OCI-LY1 (cell line): ENCODE measurements around the gene DIAPH3.

Experiments
- H2AFZ ChIP-seq: fragments of 200-600 bp; sonication (generic), shearing (Covaris generic); 2 replicates; pipeline ENCODE4 v1.6.0; 2014; ENCODE audit warnings: antibody characterized with exemption, mild to moderate bottlenecking, low read length
- H3F3A ChIP-seq: fragments of 200-600 bp; sonication (generic), shearing (Covaris generic); 2 replicates; pipeline ENCODE4 v1.6.0; 2014; ENCODE audit warnings: mild to moderate bottlenecking, antibody characterized with exemption, low read length, moderate library complexity; ENCODE audit not compliant: insufficient read depth
- H3K27ac ChIP-seq: fragments of 200-600 bp; sonication (generic); 2 replicates; pipeline ENCODE4 v1.5.1; 2014; ENCODE audit warnings: low read length, mixed run types, mild to moderate bottlenecking, low read depth; ENCODE audit not compliant: poor library complexity, severe bottlenecking
- H3K27me3 ChIP-seq: fragments of 200-600 bp; sonication (generic); 2 replicates; pipeline ENCODE4 v1.6.0; 2014; ENCODE audit warnings: antibody characterized with exemption, mild to moderate bottlenecking, low read length, moderate library complexity; ENCODE audit not compliant: insufficient read depth
- H3K36me3 ChIP-seq: fragments of 200-600 bp; sonication (generic); 2 replicates; pipeline ENCODE4 v1.6.1; 2014; ENCODE audit warnings: mild to moderate bottlenecking, antibody characterized with exemption, low read length, moderate library complexity, mixed read lengths; ENCODE audit not compliant: insufficient read depth
- H3K4me1 ChIP-seq: fragments of 200-600 bp; sonication (generic); 2 replicates; pipeline ENCODE4 v1.5.1; 2014; ENCODE audit warnings: mild to moderate bottlenecking, low read length, moderate library complexity; ENCODE audit not compliant: insufficient read depth, severe bottlenecking
- H3K4me2 ChIP-seq: fragments of 200-600 bp; sonication (generic), shearing (Covaris generic); 2 replicates; pipeline ENCODE4 v1.6.1; 2014; ENCODE audit warnings: low read length
- H3K4me3 ChIP-seq: fragments of 200-600 bp; sonication (generic); 2 replicates; pipeline ENCODE4 v1.5.1; 2014; ENCODE audit warnings: low read length, low read depth, mild to moderate bottlenecking, mixed read lengths; ENCODE audit not compliant: poor library complexity, severe bottlenecking
- H3K79me2 ChIP-seq: fragments of 200-600 bp; shearing (Covaris generic); 2 replicates; pipeline ENCODE4 v1.6.1; 2016; ENCODE audit warnings: mixed run types, low read length, mixed read lengths; ENCODE audit not compliant: insufficient read depth
- H3K9ac ChIP-seq: fragments of 200-600 bp; sonication (generic), shearing (Covaris generic); 2 replicates; pipeline ENCODE4 v1.6.1; 2014; ENCODE audit warnings: mild to moderate bottlenecking, low read length, mixed read lengths
- H3K9me2 ChIP-seq: fragments of 200-600 bp; sonication (generic), shearing (Covaris generic); 2 replicates; pipeline ENCODE4 v1.6.1; 2014; ENCODE audit warnings: low read depth, mild to moderate bottlenecking, low read length, mixed read lengths
- H3K9me3 ChIP-seq: fragments of 200-600 bp; shearing (Covaris generic); 2 replicates; pipeline ENCODE4 v1.6.1; 2014; ENCODE audit warnings: low read length, mixed read lengths
- H4K20me1 ChIP-seq: fragments of 200-600 bp; sonication (generic), shearing (Covaris generic); 2 replicates; pipeline ENCODE4 v1.6.0; 2016; ENCODE audit warnings: mild to moderate bottlenecking, low read length; ENCODE audit not compliant: insufficient read depth
- CTCF ChIP-seq: fragments of 200-600 bp; sonication (generic), shearing (Covaris generic); IDR thresholded peaks from 2 replicates; pipeline ENCODE4 v1.5.1; 2017; ENCODE audit warnings: mild to moderate bottlenecking, antibody characterized with exemption, low read length, moderate library complexity, mixed read lengths
- EZH2 ChIP-seq: fragments of 200-600 bp; sonication (generic), shearing (Covaris generic); IDR thresholded peaks from 2 replicates; pipeline ENCODE4 v1.8.0; 2017; ENCODE audit warnings: borderline replicate concordance, mixed run types, mild to moderate bottlenecking, antibody characterized with exemption, low read length, moderate library complexity, mixed read lengths

Gene DIAPH3

GRCh38 chr13:59770451-59770850, 393.3 kb downstream of the DIAPH3 start:
- no peak overlapping the region for H3K9ac ChIP-seq
- no peak for TF ChIP-seq CTCF
- TF ChIP-seq EZH2: no peak
- H3K27ac ChIP-seq: no peak overlapping the region
- no peaks in the 10 kb centered on the region for H3K9me2 ChIP-seq
- H3K36me3 ChIP-seq: no peaks in the 10 kb centered on the region
- H3K9me3 ChIP-seq: no peaks in the 10 kb centered on the region
- no peaks in the 10 kb centered on the region for H3F3A ChIP-seq
- H3K27me3 ChIP-seq: no peaks in the 10 kb centered on the region
- H3K4me2 ChIP-seq: no peak overlapping the region
- H3K4me3 ChIP-seq: no peak overlapping the region
- no peaks in the 10 kb centered on the region for H4K20me1 ChIP-seq
- no peaks in the 10 kb centered on the region for H3K79me2 ChIP-seq
- H2AFZ ChIP-seq: no peak overlapping the region
- no peaks in the 10 kb centered on the region for H3K4me1 ChIP-seq

- Histone ChIP-seq H3K4me1 (no peaks in the 10 kb centered on the region), H3K27ac (no peak overlapping the region), H3K9me3 (no peaks in the 10 kb centered on the region), H3K9ac (no peak overlapping the region), H3K4me3 (no peak overlapping the region), H3F3A (no peaks in the 10 kb centered on the region), H3K79me2 (no peaks in the 10 kb centered on the region), H3K9me2 (no peaks in the 10 kb centered on the region), H3K36me3 (no peaks in the 10 kb centered on the region), H3K27me3 (no peaks in the 10 kb centered on the region), H2AFZ (no peak overlapping the region), H3K4me2 (no peak overlapping the region), H4K20me1 (no peaks in the 10 kb centered on the region)
- TF ChIP-seq CTCF (no peak), EZH2 (no peak)
Measured at GRCh38 chr13:59766236-59766635, 397.5 kb downstream of the DIAPH3 start.

- no peaks in the 10 kb centered on the region for H3K27me3 ChIP-seq
- H3K4me3 ChIP-seq: no peak overlapping the region
- H3K9me2 ChIP-seq: no peaks in the 10 kb centered on the region
- H3F3A ChIP-seq: no peaks in the 10 kb centered on the region
- no peaks in the 10 kb centered on the region for H3K36me3 ChIP-seq
- no peak overlapping the region for H3K9ac ChIP-seq
- H3K79me2 ChIP-seq: no peaks in the 10 kb centered on the region
- TF ChIP-seq EZH2 (no peak), CTCF (no peak)
- H3K9me3 ChIP-seq: no peaks in the 10 kb centered on the region
- no peaks in the 10 kb centered on the region for H3K4me1 ChIP-seq
- H3K4me2 ChIP-seq: no peak overlapping the region
- H2AFZ ChIP-seq: no peak overlapping the region
- no peak overlapping the region for H3K27ac ChIP-seq
- no peaks in the 10 kb centered on the region for H4K20me1 ChIP-seq
Measured at GRCh38 chr13:59755632-59756290, 408.0 kb downstream of the DIAPH3 start.
